ENCODE results near the gene KIF5B. TPM values are rescaled to one million over a fixed set of nuclear protein-coding genes. Genes with fewer than 3 reads are reported as not detected.
A peak's percentile ranks its signal among the peaks of the same experiment; 100 is the strongest.

The KIF5B gene
- total RNA-seq, 4 donors from 2014 or later: 69.6 to 104 (median 75.2) TPM

DNA sequence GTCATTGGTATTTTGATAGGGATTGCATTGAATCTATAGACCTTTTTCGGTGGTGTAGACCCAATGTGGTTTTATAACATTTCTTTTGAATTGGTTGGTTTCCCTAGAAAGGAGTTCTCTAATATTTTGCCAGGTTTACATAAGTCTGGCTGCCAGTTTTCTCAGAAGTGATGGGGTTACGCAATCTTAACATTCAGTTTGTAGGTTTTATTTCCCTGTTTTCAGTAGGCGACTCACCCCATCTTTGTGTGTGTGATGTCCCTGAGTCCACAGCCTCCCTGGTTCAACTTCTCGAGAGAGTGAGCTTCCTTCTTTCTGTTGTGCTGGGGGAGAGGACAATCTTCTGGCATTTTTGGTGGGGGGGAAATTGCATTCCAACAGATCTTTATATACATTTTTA is 9.6 kb upstream of the KIF5B start:
- no peak for DNase-seq (ENCODE audit: low spot score in 2 of 2)
- H3K9me3 ChIP-seq: no peaks in the 10 kb centered on the region
- no peaks in the 10 kb centered on the region for H3K36me3 ChIP-seq
- TF ChIP-seq POLR2AphosphoS5 (IDR thresholded peaks at IDR 0.05) (no peak), EP300 (IDR thresholded peaks at IDR 0.05) (no peak), POLR2A (IDR thresholded peaks at IDR 0.05) (no peak)
- TF ChIP-seq, protein P1, sequence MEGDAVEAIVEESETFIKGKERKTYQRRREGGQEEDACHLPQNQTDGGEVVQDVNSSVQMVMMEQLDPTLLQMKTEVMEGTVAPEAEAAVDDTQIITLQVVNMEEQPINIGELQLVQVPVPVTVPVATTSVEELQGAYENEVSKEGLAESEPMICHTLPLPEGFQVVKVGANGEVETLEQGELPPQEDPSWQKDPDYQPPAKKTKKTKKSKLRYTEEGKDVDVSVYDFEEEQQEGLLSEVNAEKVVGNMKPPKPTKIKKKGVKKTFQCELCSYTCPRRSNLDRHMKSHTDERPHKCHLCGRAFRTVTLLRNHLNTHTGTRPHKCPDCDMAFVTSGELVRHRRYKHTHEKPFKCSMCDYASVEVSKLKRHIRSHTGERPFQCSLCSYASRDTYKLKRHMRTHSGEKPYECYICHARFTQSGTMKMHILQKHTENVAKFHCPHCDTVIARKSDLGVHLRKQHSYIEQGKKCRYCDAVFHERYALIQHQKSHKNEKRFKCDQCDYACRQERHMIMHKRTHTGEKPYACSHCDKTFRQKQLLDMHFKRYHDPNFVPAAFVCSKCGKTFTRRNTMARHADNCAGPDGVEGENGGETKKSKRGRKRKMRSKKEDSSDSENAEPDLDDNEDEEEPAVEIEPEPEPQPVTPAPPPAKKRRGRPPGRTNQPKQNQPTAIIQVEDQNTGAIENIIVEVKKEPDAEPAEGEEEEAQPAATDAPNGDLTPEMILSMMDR (IDR thresholded peaks at IDR 0.05): no peak
- H3K4me1 ChIP-seq: no peaks in the 10 kb centered on the region
- 75% methylated on average over 4 of the region's 4 CpGs for WGBS
- no peaks in the 10 kb centered on the region for H3K27me3 ChIP-seq
- no peak overlapping the region for H3K27ac ChIP-seq
- H3K4me3 ChIP-seq: no peak overlapping the region

DNA sequence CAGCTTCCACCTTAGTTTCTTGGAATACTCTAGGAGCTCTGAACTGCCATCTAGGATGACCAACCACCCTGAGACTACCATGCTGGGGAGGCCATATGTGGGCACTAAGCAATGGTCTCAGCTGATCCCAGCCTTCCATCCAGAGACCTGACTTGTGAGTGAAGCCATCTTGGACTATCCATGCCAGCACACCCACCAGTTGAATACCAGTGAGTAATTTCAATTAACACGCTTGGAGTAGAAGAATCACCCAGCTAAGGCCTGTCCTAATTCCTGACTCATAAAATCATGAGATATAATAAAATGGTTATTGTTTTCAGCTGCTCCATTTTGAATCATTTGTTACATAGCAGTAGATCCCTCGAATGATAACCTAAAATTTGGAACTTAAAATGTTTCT is 5.2 kb upstream of the KIF5B start:
- no peaks in the 10 kb centered on the region for H3K27me3 ChIP-seq
- 74% methylated on average over 2 of the region's 2 CpGs for WGBS
- TF ChIP-seq POLR2A (IDR thresholded peaks at IDR 0.05) (no peak), EP300 (IDR thresholded peaks at IDR 0.05) (no peak), POLR2AphosphoS5 (IDR thresholded peaks at IDR 0.05) (no peak)
- TF ChIP-seq, protein P1 (IDR thresholded peaks at IDR 0.05): no peak

DNA sequence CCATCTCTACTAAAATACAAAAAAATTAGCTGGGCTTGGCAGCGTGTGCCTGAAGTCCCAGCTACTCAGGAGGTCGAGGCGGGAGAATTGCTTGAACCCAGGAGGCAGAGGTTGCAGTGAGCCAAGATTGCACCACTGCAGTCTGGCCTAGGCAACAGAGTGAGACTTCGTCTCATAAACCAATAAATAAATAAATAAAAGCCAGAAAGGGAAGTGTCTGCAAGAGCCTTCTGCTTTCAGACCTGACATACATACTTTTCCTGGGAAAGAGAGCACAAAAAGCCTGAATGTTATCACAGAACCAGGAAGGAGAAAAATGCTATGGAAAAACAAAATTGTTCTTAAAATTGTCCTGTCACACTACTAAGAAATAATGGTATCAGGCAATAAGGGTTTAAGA is 4.1 kb upstream of the KIF5B start:
- TF ChIP-seq, protein P1 (IDR thresholded peaks at IDR 0.05): no peak
- TF ChIP-seq POLR2A (IDR thresholded peaks at IDR 0.05) (no peak), EP300 (IDR thresholded peaks at IDR 0.05) (no peak)
- Histone ChIP-seq H3K4me1 (peaks cover 8% of the 10 kb centered on the region), H3K9me3 (no peaks in the 10 kb centered on the region), H3K4me3 (no peak overlapping the region), H3K36me3 (no peaks in the 10 kb centered on the region), H3K27ac (no peak overlapping the region), H3K27me3 (no peaks in the 10 kb centered on the region)
- WGBS: 92% methylated on average over 4 of the region's 4 CpGs
- DNase-seq (ENCODE audit: low spot score in 2 of 2): no peak

More for the DNA sequence above, 5.2 kb upstream of the KIF5B start:
- Histone ChIP-seq H3K4me3 (no peak overlapping the region), H3K27ac (no peak overlapping the region), H3K9me3 (no peaks in the 10 kb centered on the region), H3K4me1 (peaks cover 8% of the 10 kb centered on the region), H3K36me3 (no peaks in the 10 kb centered on the region)
- no peak for DNase-seq (ENCODE audit: low spot score in 2 of 2)

DNA sequence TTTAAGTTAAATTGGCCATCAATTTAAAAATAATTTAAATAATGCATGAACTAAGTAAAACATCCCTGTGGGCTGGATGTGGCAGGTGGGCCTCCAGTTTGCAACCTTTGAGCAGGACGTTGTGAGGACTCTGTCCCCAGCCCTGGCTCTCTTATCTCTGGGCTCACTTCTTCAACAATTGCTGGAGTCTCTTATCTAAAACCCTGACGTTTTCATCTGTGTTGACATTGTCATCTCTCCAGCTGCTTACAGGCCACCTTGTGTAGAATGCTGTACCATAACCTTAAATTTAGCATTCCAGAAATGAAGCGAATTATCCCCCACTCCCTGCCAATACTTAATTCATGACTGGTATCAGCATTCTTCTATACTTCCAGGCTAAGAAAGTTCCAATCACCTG is 3.2 kb upstream of the KIF5B start:
- 87% methylated on average over 3 of the region's 3 CpGs for WGBS
- DNase-seq (ENCODE audit: low spot score in 2 of 2): no peak
- Histone ChIP-seq H3K4me3 (no peak overlapping the region), H3K36me3 (no peaks in the 10 kb centered on the region), H3K9me3 (no peaks in the 10 kb centered on the region), H3K27ac (no peak overlapping the region), H3K4me1 (peaks cover 14% of the 10 kb centered on the region), H3K27me3 (no peaks in the 10 kb centered on the region)
- TF ChIP-seq POLR2AphosphoS5 (IDR thresholded peaks at IDR 0.05) (no peak), EP300 (IDR thresholded peaks at IDR 0.05) (no peak), POLR2A (IDR thresholded peaks at IDR 0.05) (no peak)
- TF ChIP-seq, protein P1 (IDR thresholded peaks at IDR 0.05): no peak

DNA sequence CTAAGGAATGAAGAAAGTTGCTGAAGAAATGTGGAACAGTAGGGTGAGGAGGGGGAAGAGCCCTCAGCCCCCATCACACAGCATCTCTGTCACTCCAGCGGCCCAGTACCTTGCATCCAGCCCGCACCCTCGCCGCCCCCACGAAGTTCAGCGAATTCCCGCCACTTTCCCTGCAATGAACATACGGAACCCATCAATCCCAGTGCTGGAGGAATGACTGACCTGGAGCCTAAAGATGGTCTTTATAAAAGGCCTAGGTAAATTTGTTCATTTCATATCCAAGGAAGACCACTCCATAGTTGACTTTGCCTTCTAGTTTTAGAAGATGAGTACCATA is 779 bp upstream of the KIF5B start:
- Histone ChIP-seq H3K4me3 (peak overlapping the region; percentile 92), H3K36me3 (no peaks in the 10 kb centered on the region), H3K27me3 (no peaks in the 10 kb centered on the region), H3K9me3 (no peaks in the 10 kb centered on the region), H3K4me1 (peaks cover 38% of the 10 kb centered on the region), H3K27ac (peak overlapping the region; percentile 98)
- WGBS: 58% methylated on average over 8 of the region's 8 CpGs
- no peak for DNase-seq (ENCODE audit: low spot score in 2 of 2)
- TF ChIP-seq POLR2AphosphoS5 (IDR thresholded peaks at IDR 0.05): no peak
- TF ChIP-seq, protein P1 (IDR thresholded peaks at IDR 0.05): no peak
- TF ChIP-seq EP300 (IDR thresholded peaks at IDR 0.05): no peak
- no peak for TF ChIP-seq POLR2A (IDR thresholded peaks at IDR 0.05)
